PC-3 (cell line): ENCODE measurements around the gene ENTPD5.

Experiments used
- EZH2 ChIP-seq: fragments of 300-600 bp; sonication (generic); IDR thresholded peaks from one replicate; pipeline ENCODE4 v1.6.1; 2017; ENCODE audit warnings: antibody characterized with exemption, mild to moderate bottlenecking, low read length; ENCODE audit not compliant: unreplicated experiment
- EZH2phosphoT487 ChIP-seq: fragments of 300-600 bp; sonication (generic); IDR thresholded peaks from 2 replicates; pipeline ENCODE4 v1.6.1; 2018; ENCODE audit warnings: mild to moderate bottlenecking, antibody characterized with exemption, low read length, borderline replicate concordance
- TF ChIP-seq, protein P1 (sequence below): fragments of 300-600 bp; sonication (generic); conservative IDR thresholded peaks from 2 replicates; pipeline ENCODE4 v1.5.1; 2017; ENCODE audit warnings: antibody characterized with exemption, low read depth, mild to moderate bottlenecking, low read length

GRCh38 chr14:74022346-74022745 is 3.3 kb upstream of the ENTPD5 start:
- TF ChIP-seq, protein P1, sequence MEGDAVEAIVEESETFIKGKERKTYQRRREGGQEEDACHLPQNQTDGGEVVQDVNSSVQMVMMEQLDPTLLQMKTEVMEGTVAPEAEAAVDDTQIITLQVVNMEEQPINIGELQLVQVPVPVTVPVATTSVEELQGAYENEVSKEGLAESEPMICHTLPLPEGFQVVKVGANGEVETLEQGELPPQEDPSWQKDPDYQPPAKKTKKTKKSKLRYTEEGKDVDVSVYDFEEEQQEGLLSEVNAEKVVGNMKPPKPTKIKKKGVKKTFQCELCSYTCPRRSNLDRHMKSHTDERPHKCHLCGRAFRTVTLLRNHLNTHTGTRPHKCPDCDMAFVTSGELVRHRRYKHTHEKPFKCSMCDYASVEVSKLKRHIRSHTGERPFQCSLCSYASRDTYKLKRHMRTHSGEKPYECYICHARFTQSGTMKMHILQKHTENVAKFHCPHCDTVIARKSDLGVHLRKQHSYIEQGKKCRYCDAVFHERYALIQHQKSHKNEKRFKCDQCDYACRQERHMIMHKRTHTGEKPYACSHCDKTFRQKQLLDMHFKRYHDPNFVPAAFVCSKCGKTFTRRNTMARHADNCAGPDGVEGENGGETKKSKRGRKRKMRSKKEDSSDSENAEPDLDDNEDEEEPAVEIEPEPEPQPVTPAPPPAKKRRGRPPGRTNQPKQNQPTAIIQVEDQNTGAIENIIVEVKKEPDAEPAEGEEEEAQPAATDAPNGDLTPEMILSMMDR: no peak
- TF ChIP-seq EZH2phosphoT487 (no peak), EZH2 (no peak)
